Astrocyte (in vitro differentiated cells and primary cell): Measurements from ENCODE around the gene BLOC1S4. TPM values are rescaled to one million over a fixed set of nuclear protein-coding genes. Genes with fewer than 3 reads are reported as not detected.
"Not testable (repeated sequence)": the region's sequence is repeated elsewhere in the genome, so short reads cannot be mapped to it uniquely, and the experiment has no call there.

Source experiments
- DNase-seq: peaks from one replicate; pipeline ENCODE4 v3.0.0-alpha.2; 2010; ENCODE audit warnings: low read depth
- FAIRE-seq: peaks from 2 replicates; lab custom pipeline; 2011; peaks lifted over from hg19 to GRCh38; lab: Jason Lieb, UNC
- H2AFZ ChIP-seq: 2 replicates; pipeline ENCODE4 v1.6.0; 2012; ENCODE audit warnings: low read depth, low read length, inconsistent platforms
- H3K27ac ChIP-seq: 2 replicates; pipeline ENCODE4 v1.5.1; 2011; ENCODE audit warnings: low read depth, low read length, inconsistent platforms
- H3K27me3 ChIP-seq: 2 replicates; pipeline ENCODE4 v1.6.0; 2011; ENCODE audit warnings: low read length, inconsistent platforms; ENCODE audit not compliant: insufficient read depth
- H3K36me3 ChIP-seq: 2 replicates; pipeline ENCODE4 v1.5.1; 2011; ENCODE audit warnings: low read length, inconsistent platforms; ENCODE audit not compliant: insufficient read depth
- H3K4me1 ChIP-seq: 2 replicates; pipeline ENCODE4 v1.5.1; 2011; ENCODE audit warnings: low read length, inconsistent platforms; ENCODE audit not compliant: insufficient read depth
- H3K4me2 ChIP-seq: 2 replicates; pipeline ENCODE4 v1.6.0; 2012; ENCODE audit warnings: low read length, inconsistent platforms
- H3K4me3 ChIP-seq: 2 replicates; pipeline ENCODE4 v1.5.1; 2011; ENCODE audit warnings: low read depth, mild to moderate bottlenecking, low read length, inconsistent platforms; ENCODE audit not compliant: insufficient read depth
- H3K79me2 ChIP-seq: 2 replicates; pipeline ENCODE4 v1.6.0; 2012; ENCODE audit warnings: mild to moderate bottlenecking, low read length, inconsistent platforms; ENCODE audit not compliant: insufficient read depth
- H3K9ac ChIP-seq: 2 replicates; pipeline ENCODE4 v1.6.0; 2012; ENCODE audit warnings: mild to moderate bottlenecking, low read length, inconsistent platforms
- H3K9me3 ChIP-seq: 2 replicates; pipeline ENCODE4 v1.5.1; 2012; ENCODE audit warnings: low read depth, mild to moderate bottlenecking, low read length, inconsistent platforms; ENCODE audit not compliant: insufficient read depth
- H4K20me1 ChIP-seq: 2 replicates; pipeline ENCODE4 v1.6.0; 2012; ENCODE audit warnings: low read length, inconsistent platforms; ENCODE audit not compliant: insufficient read depth
- H3K27ac Mint-ChIP-seq: one replicate; pipeline ENCODE4 v1.8.0; 2021; ENCODE audit warnings: mild to moderate bottlenecking, mixed read lengths; ENCODE audit not compliant: unreplicated experiment
- H3K27me3 Mint-ChIP-seq: one replicate; pipeline ENCODE4 v1.8.0; 2021; ENCODE audit warnings: low read depth, mixed read lengths; ENCODE audit not compliant: unreplicated experiment
- H3K36me3 Mint-ChIP-seq: one replicate; pipeline ENCODE4 v1.8.0; 2021; ENCODE audit warnings: low read depth, mixed read lengths; ENCODE audit not compliant: unreplicated experiment
- H3K4me1 Mint-ChIP-seq: one replicate; pipeline ENCODE4 v1.8.0; 2021; ENCODE audit warnings: low read depth, mixed read lengths; ENCODE audit not compliant: unreplicated experiment
- H3K4me3 Mint-ChIP-seq: one replicate; pipeline ENCODE4 v1.8.0; 2021; ENCODE audit warnings: mild to moderate bottlenecking, moderate library complexity, mixed read lengths; ENCODE audit not compliant: unreplicated experiment
- H3K9me3 Mint-ChIP-seq: one replicate; pipeline ENCODE4 v1.8.0; 2021; ENCODE audit warnings: mild to moderate bottlenecking, mixed read lengths; ENCODE audit not compliant: unreplicated experiment
- EZH2 ChIP-seq: IDR thresholded peaks from 2 replicates; pipeline ENCODE4 v1.6.1; 2012; ENCODE audit warnings: mild to moderate bottlenecking, low read length, inconsistent platforms; ENCODE audit not compliant: insufficient read depth
- total RNA-seq: library from RNA; stranded (reverse); gene quantifications from 2 replicates; pipeline ENCODE4 v1.2.1, GENCODE V29; 2021
- TF ChIP-seq, protein P1 (sequence below): IDR thresholded peaks from 2 replicates; pipeline ENCODE4 v1.5.1; 2011; ENCODE audit warnings: low read depth, mild to moderate bottlenecking, inconsistent platforms, low read length, moderate library complexity; ENCODE audit not compliant: insufficient read depth

The BLOC1S4 gene
- total RNA-seq, 1 donor from 2014 or later = 20.9 TPM

DNA sequence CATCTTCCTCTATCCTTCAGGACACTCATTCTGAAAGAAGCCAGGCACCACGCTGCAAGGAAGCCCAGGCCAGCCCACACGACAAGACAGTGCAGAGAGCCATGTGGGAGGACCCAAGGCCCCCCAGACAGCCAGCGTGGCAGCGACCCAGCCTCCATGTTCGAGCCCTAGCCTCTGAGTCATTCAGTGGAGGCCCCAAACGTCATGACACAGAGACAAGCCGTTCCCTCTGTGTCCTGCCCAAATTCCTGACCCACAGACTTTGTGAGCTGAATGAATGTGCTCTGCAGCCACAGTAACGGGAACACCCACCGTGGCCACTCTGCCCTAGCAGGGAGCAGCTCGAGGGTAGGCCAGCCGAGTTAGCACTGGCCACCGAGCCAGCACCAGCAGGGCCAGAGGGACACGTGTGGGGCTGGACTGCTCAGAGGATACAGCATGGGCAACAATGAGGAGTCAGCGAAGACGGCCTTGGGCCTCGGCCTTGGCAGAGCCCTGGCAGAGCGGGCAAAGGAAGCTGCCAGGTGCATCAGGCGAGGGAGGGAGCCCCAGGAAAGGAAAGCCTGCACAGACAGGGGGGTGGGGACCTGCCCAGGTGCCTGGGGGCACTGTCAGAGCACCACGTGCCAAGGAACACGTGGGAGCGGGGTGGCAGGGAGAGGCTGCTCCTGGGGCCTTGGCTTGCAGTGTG, 8.6 kb downstream of the BLOC1S4 start:
- Histone ChIP-seq H3K79me2 (no peaks in the 10 kb centered on the region), H3K4me3 (no peak overlapping the region), H3K27me3 (no peaks in the 10 kb centered on the region), H3K4me2 (peak overlapping the region; percentile 42), H3K36me3 (no peaks in the 10 kb centered on the region), H3K9me3 (no peaks in the 10 kb centered on the region), H3K27ac (no peak overlapping the region), H3K4me1 (peaks cover 23% of the 10 kb centered on the region), H3K9ac (peak overlapping the region; percentile 47), H2AFZ (peak overlapping the region; percentile 85), H4K20me1 (peaks cover 2% of the 10 kb centered on the region)
- Mint-ChIP-seq H3K9me3 (no peaks in the 10 kb centered on the region), H3K36me3 (no peaks in the 10 kb centered on the region), H3K27me3 (no peaks in the 10 kb centered on the region), H3K27ac (peak overlapping the region; percentile 80), H3K4me1 (peaks cover 10% of the 10 kb centered on the region), H3K4me3 (no peak overlapping the region)
- FAIRE-seq = no peak
- TF ChIP-seq, protein P1, sequence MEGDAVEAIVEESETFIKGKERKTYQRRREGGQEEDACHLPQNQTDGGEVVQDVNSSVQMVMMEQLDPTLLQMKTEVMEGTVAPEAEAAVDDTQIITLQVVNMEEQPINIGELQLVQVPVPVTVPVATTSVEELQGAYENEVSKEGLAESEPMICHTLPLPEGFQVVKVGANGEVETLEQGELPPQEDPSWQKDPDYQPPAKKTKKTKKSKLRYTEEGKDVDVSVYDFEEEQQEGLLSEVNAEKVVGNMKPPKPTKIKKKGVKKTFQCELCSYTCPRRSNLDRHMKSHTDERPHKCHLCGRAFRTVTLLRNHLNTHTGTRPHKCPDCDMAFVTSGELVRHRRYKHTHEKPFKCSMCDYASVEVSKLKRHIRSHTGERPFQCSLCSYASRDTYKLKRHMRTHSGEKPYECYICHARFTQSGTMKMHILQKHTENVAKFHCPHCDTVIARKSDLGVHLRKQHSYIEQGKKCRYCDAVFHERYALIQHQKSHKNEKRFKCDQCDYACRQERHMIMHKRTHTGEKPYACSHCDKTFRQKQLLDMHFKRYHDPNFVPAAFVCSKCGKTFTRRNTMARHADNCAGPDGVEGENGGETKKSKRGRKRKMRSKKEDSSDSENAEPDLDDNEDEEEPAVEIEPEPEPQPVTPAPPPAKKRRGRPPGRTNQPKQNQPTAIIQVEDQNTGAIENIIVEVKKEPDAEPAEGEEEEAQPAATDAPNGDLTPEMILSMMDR = no peak
- TF ChIP-seq EZH2 = no peak
- DNase-seq = peak; percentile 67

- not testable (repeated sequence) for H3K9me3 Mint-ChIP-seq, FAIRE-seq, H3K9me3 ChIP-seq, H3K27me3 ChIP-seq, H3K4me1 Mint-ChIP-seq, H3K4me3 Mint-ChIP-seq, H3K36me3 ChIP-seq, H3K36me3 Mint-ChIP-seq, H3K9ac ChIP-seq, H3K27me3 Mint-ChIP-seq, H3K27ac Mint-ChIP-seq, H2AFZ ChIP-seq, H4K20me1 ChIP-seq, H3K4me3 ChIP-seq, H3K4me2 ChIP-seq, H3K79me2 ChIP-seq, DNase-seq, H3K27ac ChIP-seq
- H3K4me1 ChIP-seq = peaks cover 19% of the 10 kb centered on the region
Measured at GRCh38 chr4:6725427-6725961, 9.5 kb downstream of the BLOC1S4 start.

DNA sequence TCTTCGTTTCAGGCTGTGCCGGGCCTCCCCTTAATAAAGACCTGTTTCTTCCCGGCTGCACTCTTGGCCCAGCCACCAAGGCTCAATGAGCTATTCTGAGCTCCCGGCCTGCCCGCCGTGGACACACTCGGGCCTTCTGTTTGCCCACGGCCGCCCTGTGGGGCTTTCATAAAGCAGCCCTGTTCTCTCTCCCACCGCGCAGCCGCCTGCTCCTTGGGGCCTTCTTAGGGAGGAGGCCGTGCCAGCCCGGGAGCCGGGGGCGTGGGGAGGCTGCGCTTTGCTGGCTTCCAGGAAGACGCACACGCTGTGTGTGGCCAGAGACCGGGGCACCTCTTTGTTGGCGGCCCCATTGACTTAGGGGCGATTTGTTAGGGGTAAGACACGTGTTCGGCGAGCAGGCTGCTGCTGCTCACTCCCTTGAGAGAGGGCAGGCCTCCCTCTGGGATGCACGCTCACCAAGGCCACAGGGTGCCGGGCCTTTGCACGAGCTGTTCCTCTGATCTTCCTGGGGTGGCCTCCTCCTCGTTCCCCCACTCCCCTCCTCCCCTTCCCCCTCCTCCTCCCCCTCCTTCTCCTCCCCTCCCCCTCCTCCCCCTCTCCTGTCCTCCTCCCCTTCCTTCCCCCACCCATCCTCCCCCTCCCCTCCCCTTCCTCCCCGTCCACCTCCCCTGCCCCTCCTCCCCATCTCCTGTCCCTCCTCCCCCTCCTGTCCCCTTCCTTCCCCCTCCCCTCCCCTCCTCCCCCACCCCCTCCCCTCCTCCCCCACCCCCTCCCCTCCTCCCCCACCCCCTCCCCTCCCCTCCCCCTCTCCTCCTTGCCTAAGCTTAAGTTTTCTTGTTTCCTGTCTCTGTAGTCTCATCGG, 11.3 kb downstream of the BLOC1S4 start:
- peak overlapping the region; percentile 78 for H3K27ac Mint-ChIP-seq
- no peaks in the 10 kb centered on the region for H3K27me3 ChIP-seq
- TF ChIP-seq EZH2 = no peak
- TF ChIP-seq, protein P1 = no peak
- H3K36me3 Mint-ChIP-seq = no peaks in the 10 kb centered on the region
- H2AFZ ChIP-seq = peak overlapping the region; percentile 86
- H3K9me3 ChIP-seq = no peaks in the 10 kb centered on the region
- H3K27me3 Mint-ChIP-seq = no peaks in the 10 kb centered on the region
- peaks cover 21% of the 10 kb centered on the region for H3K4me1 ChIP-seq
- H3K79me2 ChIP-seq = no peaks in the 10 kb centered on the region
- H3K9me3 Mint-ChIP-seq = no peaks in the 10 kb centered on the region
- H4K20me1 ChIP-seq = no peaks in the 10 kb centered on the region
- peak overlapping the region; percentile 37 for H3K4me3 Mint-ChIP-seq
- peak overlapping the region; percentile 59 for H3K9ac ChIP-seq
- peak; percentile 45 for DNase-seq
- H3K36me3 ChIP-seq = no peaks in the 10 kb centered on the region
- no peak overlapping the region for H3K4me3 ChIP-seq
- H3K4me1 Mint-ChIP-seq = peaks cover 9% of the 10 kb centered on the region
- FAIRE-seq = no peak
- H3K4me2 ChIP-seq = peak overlapping the region; percentile 43
- no peak overlapping the region for H3K27ac ChIP-seq
